HepG2 (cell line): Measurements from ENCODE around the gene FAM89B. TPM values are rescaled to one million over a fixed set of nuclear protein-coding genes. Genes with fewer than 3 reads are reported as not detected.

Experiments
- AFF4 ChIP-seq: sonication (generic); formaldehyde crosslinking; IDR thresholded peaks from 2 replicates; pipeline ENCODE4 v1.4.0; 2020; ENCODE audit warnings: missing genetic modification reagents
- AGO2 ChIP-seq: fragments of 200-400 bp; formaldehyde crosslinking; optimal IDR thresholded peaks from 2 replicates; pipeline ENCODE3; 2017; ENCODE audit warnings: mild to moderate bottlenecking, low read depth, low read length, moderate library complexity
- FOXP1 ChIP-seq, 2 experiments: fragments of 450-650 bp in 1 of 2; IDR thresholded peaks; 2 replicates each; pipeline ENCODE4 v1.6.1; 2017 to 2018; ENCODE audit warnings: antibody characterized with exemption in 1 of 2
- IRX3 ChIP-seq: sonication (generic); formaldehyde crosslinking; IDR thresholded peaks from 2 replicates; pipeline ENCODE4 v1.8.1; 2023; ENCODE audit warnings: mild to moderate bottlenecking, low read depth, missing genetic modification reagents, borderline replicate concordance
- MAZ ChIP-seq, 2 experiments: sonication (generic) in 1 of 2; formaldehyde crosslinking in 1 of 2; IDR thresholded peaks; 2 replicates each; pipeline versions ENCODE4 v1.5.0 to v1.6.1; 2012 to 2020; ENCODE audit warnings: low read depth in 2 of 2, mild to moderate bottlenecking in 2 of 2, borderline replicate concordance in 1 of 2, improper control_type of control experiment in 1 of 2, low read length in 1 of 2, missing genetic modification reagents in 1 of 2, moderate library complexity in 1 of 2
- MEIS2 ChIP-seq: sonication (generic); formaldehyde crosslinking; IDR thresholded peaks from 2 replicates; pipeline ENCODE4 v1.9.0; 2021; ENCODE audit warnings: mild to moderate bottlenecking, missing genetic modification reagents
- MZF1 ChIP-seq: sonication (generic); formaldehyde crosslinking; IDR thresholded peaks from 2 replicates; pipeline ENCODE4 v1.8.1; 2023; ENCODE audit warnings: mild to moderate bottlenecking, missing genetic modification reagents, borderline replicate concordance
- PAX8 ChIP-seq: sonication (generic); formaldehyde crosslinking; IDR thresholded peaks from 2 replicates; pipeline ENCODE4 v1.8.0; 2022; ENCODE audit warnings: mild to moderate bottlenecking, missing genetic modification reagents, borderline replicate concordance
- RXRA ChIP-seq: sonication (generic); formaldehyde crosslinking; IDR thresholded peaks from 2 replicates; pipeline ENCODE4 v1.5.1; 2020; ENCODE audit warnings: missing genetic modification reagents
- ZEB1 ChIP-seq: IDR thresholded peaks from 2 replicates; pipeline ENCODE4 v1.6.1; 2012; ENCODE audit warnings: mild to moderate bottlenecking, low read depth, inconsistent platforms; ENCODE audit not compliant: insufficient replicate concordance
- ZMAT5 ChIP-seq: sonication (generic); formaldehyde crosslinking; IDR thresholded peaks from 2 replicates; pipeline ENCODE4 v1.5.0; 2020; ENCODE audit warnings: mild to moderate bottlenecking, low read depth, missing genetic modification reagents, borderline replicate concordance
- ZSCAN12 ChIP-seq: sonication (generic); formaldehyde crosslinking; IDR thresholded peaks from 2 replicates; pipeline ENCODE4 v1.9.0; 2021; ENCODE audit warnings: mild to moderate bottlenecking, missing genetic modification reagents
- polyA plus RNA-seq, 8 experiments: library from polyadenylated mRNA; depleted of rRNA in 3 of 8; stranded (reverse) in 7 of 8; unstranded in 1 of 8; fragments of >200 nt; fragmentation: Illumina TruSeq in 4 of 8; extraction: Trizol in 4 of 8; gene quantifications; 2 replicates each; pipeline versions ENCODE4 v1.2.1 to v1.2.3, GENCODE V29; 2011 to 2016; ENCODE audit warnings: low read depth in 4 of 8, missing spikeins in 1 of 8, mixed read lengths in 1 of 8; ENCODE audit not compliant: insufficient read depth in 1 of 8
- total RNA-seq, 5 experiments: library from RNA; depleted of rRNA; stranded (reverse); fragments of >200 nt; fragmentation: Illumina TruSeq; extraction: Trizol; gene quantifications; 2 replicates each; pipeline ENCODE4 v1.2.3, GENCODE V29; 2016; ENCODE audit warnings: low read depth in 1 of 5
- TF ChIP-seq, protein P1 (sequence below): IDR thresholded peaks from 2 replicates; pipeline ENCODE4 v1.6.1; 2016; ENCODE audit warnings: mild to moderate bottlenecking
- TF ChIP-seq, protein P2 (sequence below): sonication (generic); formaldehyde crosslinking; IDR thresholded peaks from 2 replicates; pipeline ENCODE4 v1.4.0; 2020; ENCODE audit warnings: mild to moderate bottlenecking, missing genetic modification reagents
- TF ChIP-seq, protein P3 (sequence below): sonication (generic); formaldehyde crosslinking; IDR thresholded peaks from 2 replicates; pipeline ENCODE4 v1.4.0; 2020; ENCODE audit warnings: missing genetic modification reagents

FAM89B gene
- total and polyA plus RNA-seq, 2 of the 13 experiments (the other 11 are each of a cell fraction or from before 2014, with no cell fraction given), result 5.7 to 8.0 TPM

GRCh38 chr11:65555693-65556231 lies 16.6 kb upstream of the FAM89B start (continued):
- TF ChIP-seq AFF4 (CRISPR knock-in tag), result no peak
- TF ChIP-seq MAZ (IDR thresholded peaks at IDR 0.05; ENCODE audit: borderline replicate concordance, low read depth, low read length), result peak; percentile 57; the same call in 1 of the 2 replicates
- no peak for TF ChIP-seq MAZ (CRISPR knock-in tag; IDR thresholded peaks at IDR 0.05; ENCODE audit: low read depth)
- TF ChIP-seq, protein P1, sequence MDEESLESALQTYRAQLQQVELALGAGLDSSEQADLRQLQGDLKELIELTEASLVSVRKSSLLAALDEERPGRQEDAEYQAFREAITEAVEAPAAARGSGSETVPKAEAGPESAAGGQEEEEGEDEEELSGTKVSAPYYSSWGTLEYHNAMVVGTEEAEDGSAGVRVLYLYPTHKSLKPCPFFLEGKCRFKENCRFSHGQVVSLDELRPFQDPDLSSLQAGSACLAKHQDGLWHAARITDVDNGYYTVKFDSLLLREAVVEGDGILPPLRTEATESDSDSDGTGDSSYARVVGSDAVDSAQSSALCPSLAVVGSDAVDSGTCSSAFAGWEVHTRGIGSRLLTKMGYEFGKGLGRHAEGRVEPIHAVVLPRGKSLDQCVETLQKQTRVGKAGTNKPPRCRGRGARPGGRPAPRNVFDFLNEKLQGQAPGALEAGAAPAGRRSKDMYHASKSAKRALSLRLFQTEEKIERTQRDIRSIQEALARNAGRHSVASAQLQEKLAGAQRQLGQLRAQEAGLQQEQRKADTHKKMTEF (CRISPR knock-in tag), result peak; percentile 72
- no peak for TF ChIP-seq PAX8 (CRISPR knock-in tag)
- 0 out of 2 replicates have a peak, but pooled peaks have one; percentile 42 for TF ChIP-seq MEIS2
- TF ChIP-seq IRX3, result no peak
- TF ChIP-seq ZSCAN12 (CRISPR knock-in tag), result no peak
- TF ChIP-seq, protein P2, sequence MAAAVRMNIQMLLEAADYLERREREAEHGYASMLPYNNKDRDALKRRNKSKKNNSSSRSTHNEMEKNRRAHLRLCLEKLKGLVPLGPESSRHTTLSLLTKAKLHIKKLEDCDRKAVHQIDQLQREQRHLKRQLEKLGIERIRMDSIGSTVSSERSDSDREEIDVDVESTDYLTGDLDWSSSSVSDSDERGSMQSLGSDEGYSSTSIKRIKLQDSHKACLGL (CRISPR knock-in tag), result no peak
- TF ChIP-seq RXRA (CRISPR knock-in tag), result peak; percentile 88
- TF ChIP-seq FOXP1 (IDR thresholded peaks at IDR 0.05), result no peak
- no peak for TF ChIP-seq FOXP1 (CRISPR knock-in tag; IDR thresholded peaks at IDR 0.05)
- no peak for TF ChIP-seq AGO2
- no peak for TF ChIP-seq ZEB1
- TF ChIP-seq MZF1, result no peak
- TF ChIP-seq, protein P3, sequence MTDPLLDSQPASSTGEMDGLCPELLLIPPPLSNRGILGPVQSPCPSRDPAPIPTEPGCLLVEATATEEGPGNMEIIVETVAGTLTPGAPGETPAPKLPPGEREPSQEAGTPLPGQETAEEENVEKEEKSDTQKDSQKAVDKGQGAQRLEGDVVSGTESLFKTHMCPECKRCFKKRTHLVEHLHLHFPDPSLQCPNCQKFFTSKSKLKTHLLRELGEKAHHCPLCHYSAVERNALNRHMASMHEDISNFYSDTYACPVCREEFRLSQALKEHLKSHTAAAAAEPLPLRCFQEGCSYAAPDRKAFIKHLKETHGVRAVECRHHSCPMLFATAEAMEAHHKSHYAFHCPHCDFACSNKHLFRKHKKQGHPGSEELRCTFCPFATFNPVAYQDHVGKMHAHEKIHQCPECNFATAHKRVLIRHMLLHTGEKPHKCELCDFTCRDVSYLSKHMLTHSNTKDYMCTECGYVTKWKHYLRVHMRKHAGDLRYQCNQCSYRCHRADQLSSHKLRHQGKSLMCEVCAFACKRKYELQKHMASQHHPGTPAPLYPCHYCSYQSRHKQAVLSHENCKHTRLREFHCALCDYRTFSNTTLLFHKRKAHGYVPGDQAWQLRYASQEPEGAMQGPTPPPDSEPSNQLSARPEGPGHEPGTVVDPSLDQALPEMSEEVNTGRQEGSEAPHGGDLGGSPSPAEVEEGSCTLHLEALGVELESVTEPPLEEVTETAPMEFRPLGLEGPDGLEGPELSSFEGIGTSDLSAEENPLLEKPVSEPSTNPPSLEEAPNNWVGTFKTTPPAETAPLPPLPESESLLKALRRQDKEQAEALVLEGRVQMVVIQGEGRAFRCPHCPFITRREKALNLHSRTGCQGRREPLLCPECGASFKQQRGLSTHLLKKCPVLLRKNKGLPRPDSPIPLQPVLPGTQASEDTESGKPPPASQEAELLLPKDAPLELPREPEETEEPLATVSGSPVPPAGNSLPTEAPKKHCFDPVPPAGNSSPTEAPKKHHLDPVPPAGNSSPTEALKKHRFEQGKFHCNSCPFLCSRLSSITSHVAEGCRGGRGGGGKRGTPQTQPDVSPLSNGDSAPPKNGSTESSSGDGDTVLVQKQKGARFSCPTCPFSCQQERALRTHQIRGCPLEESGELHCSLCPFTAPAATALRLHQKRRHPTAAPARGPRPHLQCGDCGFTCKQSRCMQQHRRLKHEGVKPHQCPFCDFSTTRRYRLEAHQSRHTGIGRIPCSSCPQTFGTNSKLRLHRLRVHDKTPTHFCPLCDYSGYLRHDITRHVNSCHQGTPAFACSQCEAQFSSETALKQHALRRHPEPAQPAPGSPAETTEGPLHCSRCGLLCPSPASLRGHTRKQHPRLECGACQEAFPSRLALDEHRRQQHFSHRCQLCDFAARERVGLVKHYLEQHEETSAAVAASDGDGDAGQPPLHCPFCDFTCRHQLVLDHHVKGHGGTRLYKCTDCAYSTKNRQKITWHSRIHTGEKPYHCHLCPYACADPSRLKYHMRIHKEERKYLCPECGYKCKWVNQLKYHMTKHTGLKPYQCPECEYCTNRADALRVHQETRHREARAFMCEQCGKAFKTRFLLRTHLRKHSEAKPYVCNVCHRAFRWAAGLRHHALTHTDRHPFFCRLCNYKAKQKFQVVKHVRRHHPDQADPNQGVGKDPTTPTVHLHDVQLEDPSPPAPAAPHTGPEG, result no peak
- no peak for TF ChIP-seq ZMAT5
